Measurements from ENCODE around the gene GNG5.
A peak's percentile ranks its signal among the peaks of the same experiment; 100 is the strongest.
"Not testable (repeated sequence)": the region's sequence is repeated elsewhere in the genome, so short reads cannot be mapped to it uniquely, and the experiment has no call there.

The GNG5 gene

DNA sequence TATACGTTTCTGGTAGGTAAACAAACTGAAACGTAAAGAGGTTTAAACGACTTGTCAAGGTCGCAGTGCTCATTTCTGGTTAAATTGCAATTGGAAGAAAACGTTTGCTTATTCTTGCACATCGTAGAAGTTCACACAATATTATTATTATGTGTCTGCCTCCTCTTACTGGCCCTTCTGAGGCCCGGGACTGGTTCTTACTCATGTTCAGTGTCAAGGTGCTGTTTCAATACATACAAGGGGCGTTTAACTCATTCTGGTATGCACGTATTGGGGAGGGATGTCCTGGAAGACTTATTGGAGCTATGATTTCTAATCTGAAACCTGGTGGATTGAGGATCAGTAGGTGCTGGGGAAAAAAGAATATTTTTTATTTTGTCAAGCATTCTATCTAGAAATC is 26.4 kb downstream of the GNG5 start:
- peaks cover 43% of the 10 kb centered on the region for H3K4me1 Mint-ChIP-seq
- H3K4me3 Mint-ChIP-seq: peak overlapping the region; percentile 94
- H3K9me3 Mint-ChIP-seq: no peaks in the 10 kb centered on the region
- DNase-seq (ENCODE audit: low spot score in 2 of 2): no peak
- peaks cover 35% of the 10 kb centered on the region for H3K36me3 Mint-ChIP-seq (ENCODE audit: insufficient read depth)
- peak overlapping the region; percentile 98 for H3K27ac Mint-ChIP-seq (ENCODE audit: low read depth)
- H3K27me3 Mint-ChIP-seq: peaks cover 26% of the 10 kb centered on the region
- ATAC-seq (replicated peaks; ENCODE audit: extremely low read depth, poor library complexity, severe bottlenecking): no peak

- H3K4me3 Mint-ChIP-seq: peak within 1 kb of the TSS; percentile 94
- peak; percentile 94 for ATAC-seq (replicated peaks; ENCODE audit: extremely low read depth, poor library complexity, severe bottlenecking)
- peaks cover 26% of the 10 kb centered on the region for H3K36me3 Mint-ChIP-seq (ENCODE audit: insufficient read depth)
- peaks cover 43% of the 10 kb centered on the region for H3K4me1 Mint-ChIP-seq
- peaks cover 34% of the 10 kb centered on the region for H3K27me3 Mint-ChIP-seq
- H3K27ac Mint-ChIP-seq (ENCODE audit: low read depth): peak within 1 kb of the TSS; percentile 98
- peak; percentile 68 to 69 for DNase-seq (ENCODE audit: low spot score in 2 of 2)
- no peaks in the 10 kb centered on the region for H3K9me3 Mint-ChIP-seq
Measured at GRCh38 chr1:84478876-84479868, 27.2 kb downstream of the GNG5 start, which contains the start of gene RPF1. RPF1 (plus strand) TSS chr1:84479266; CDS start chr1:84479282, 16 bp downstream.

- H3K9me3 Mint-ChIP-seq: no peaks in the 10 kb centered on the region
- ATAC-seq (replicated peaks; ENCODE audit: extremely low read depth, poor library complexity, severe bottlenecking): no peak
- H3K36me3 Mint-ChIP-seq (ENCODE audit: insufficient read depth): peaks cover 14% of the 10 kb centered on the region
- peaks cover 20% of the 10 kb centered on the region for H3K4me1 Mint-ChIP-seq
- DNase-seq (ENCODE audit: low spot score in 2 of 2): no peak
- no peak overlapping the region for H3K4me3 Mint-ChIP-seq
- H3K27ac Mint-ChIP-seq (ENCODE audit: low read depth): no peak overlapping the region
- peaks cover 63% of the 10 kb centered on the region for H3K27me3 Mint-ChIP-seq
Measured at GRCh38 chr1:84476225-84476624, 30.2 kb downstream of the GNG5 start.

DNA sequence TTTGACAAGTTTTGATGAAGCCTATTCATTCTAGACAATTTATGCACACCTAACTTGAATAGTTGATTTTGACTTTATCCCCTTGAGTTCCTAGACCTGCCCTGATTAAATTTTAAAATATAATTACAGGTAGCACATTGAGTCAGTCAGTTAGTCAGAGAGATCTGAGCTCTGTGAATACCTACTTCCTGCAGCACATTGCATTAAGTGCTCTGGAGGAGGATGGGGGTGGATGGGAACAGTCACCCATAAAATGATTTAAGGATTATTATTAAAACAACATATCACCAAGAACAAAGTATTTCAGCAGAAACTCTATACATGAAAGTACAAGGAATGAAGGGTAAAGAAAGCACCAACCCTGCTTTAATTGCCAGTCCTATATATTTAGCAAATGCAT is 39.1 kb downstream of the GNG5 start:
- DNase-seq (ENCODE audit: low spot score in 2 of 2) (no peak), ATAC-seq (replicated peaks; ENCODE audit: extremely low read depth, poor library complexity, severe bottlenecking) (no peak)
- peaks cover 80% of the 10 kb centered on the region for H3K27me3 Mint-ChIP-seq
- H3K27ac Mint-ChIP-seq (ENCODE audit: low read depth): no peak overlapping the region
- H3K4me3 Mint-ChIP-seq: no peak overlapping the region
- no peaks in the 10 kb centered on the region for H3K9me3 Mint-ChIP-seq
- H3K4me1 Mint-ChIP-seq: no peaks in the 10 kb centered on the region
- peaks cover 2% of the 10 kb centered on the region for H3K36me3 Mint-ChIP-seq (ENCODE audit: insufficient read depth)

DNA sequence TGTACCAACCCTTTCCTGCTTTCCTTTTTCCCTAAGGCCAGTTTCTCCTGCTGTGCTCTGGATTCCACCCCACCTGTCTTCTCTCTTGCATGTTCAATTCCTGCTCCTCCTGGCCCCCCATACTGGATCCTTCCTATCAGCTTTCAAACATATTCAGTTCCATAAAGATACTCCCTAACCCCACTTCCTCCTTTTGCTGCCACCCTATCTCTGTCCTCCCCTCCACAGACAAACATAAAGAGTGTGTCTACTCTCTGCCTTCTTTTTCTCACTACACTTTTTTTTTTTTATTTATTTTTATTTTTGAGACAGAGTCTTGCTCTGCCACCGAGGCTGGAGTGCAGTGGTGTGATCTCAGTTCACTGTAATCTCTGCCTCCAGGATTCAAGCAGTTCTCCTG is 44.3 kb downstream of the GNG5 start:
- no peak overlapping the region for H3K4me3 Mint-ChIP-seq
- H3K27ac Mint-ChIP-seq (ENCODE audit: low read depth): no peak overlapping the region
- H3K4me1 Mint-ChIP-seq: no peaks in the 10 kb centered on the region
- H3K9me3 Mint-ChIP-seq: no peaks in the 10 kb centered on the region
- ATAC-seq (replicated peaks; ENCODE audit: extremely low read depth, poor library complexity, severe bottlenecking) (no peak), DNase-seq (ENCODE audit: low spot score in 2 of 2) (no peak)
- H3K36me3 Mint-ChIP-seq (ENCODE audit: insufficient read depth): peaks cover 2% of the 10 kb centered on the region
- H3K27me3 Mint-ChIP-seq: peaks cover 47% of the 10 kb centered on the region

DNA sequence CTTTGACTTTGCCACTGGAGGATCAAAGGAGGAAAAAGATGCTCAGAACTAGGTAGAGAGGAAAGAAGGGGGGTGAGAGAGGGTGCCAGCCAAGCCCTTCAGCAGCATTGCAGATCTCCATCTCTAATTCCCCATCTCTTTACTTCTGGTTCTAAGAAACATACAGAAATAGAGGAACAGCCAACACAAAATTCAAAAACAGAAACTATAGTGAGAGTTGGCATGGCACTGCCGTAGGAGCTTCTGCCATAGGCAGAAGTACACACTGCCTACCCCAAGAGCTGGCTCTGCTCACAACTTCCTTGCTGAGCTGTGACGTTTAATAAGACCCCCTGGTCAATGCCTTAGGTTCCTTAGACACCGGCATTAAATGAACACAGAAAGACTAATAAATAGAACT is 53.9 kb downstream of the GNG5 start:
- Mint-ChIP-seq H3K4me1 (no peaks in the 10 kb centered on the region), H3K4me3 (no peak overlapping the region), H3K9me3 (no peaks in the 10 kb centered on the region), H3K27me3 (peaks cover 48% of the 10 kb centered on the region), H3K36me3 (ENCODE audit: insufficient read depth) (no peaks in the 10 kb centered on the region), H3K27ac (ENCODE audit: low read depth) (no peak overlapping the region)
- ATAC-seq (replicated peaks; ENCODE audit: extremely low read depth, poor library complexity, severe bottlenecking) (no peak), DNase-seq (ENCODE audit: low spot score in 2 of 2) (no peak)

DNA sequence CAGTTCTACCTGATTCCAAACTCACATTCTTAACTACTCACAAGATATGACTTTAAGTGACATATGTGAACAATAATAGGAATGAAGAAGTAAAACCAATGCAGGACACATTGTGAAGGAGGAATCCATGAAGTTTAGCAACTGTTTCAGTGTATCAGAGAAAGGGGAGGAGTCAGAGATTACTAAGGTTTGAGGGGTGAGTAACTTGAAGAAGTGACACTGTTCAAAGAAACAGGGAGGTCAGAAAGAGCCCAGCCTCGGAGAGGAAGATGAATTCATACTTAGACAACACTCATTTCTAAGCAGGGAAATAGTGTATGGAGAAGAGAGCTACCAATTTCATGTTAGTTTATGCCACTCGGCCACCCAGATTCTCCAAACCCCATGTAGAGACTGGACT is 55.5 kb downstream of the GNG5 start:
- Mint-ChIP-seq H3K9me3 (no peaks in the 10 kb centered on the region), H3K4me3 (no peak overlapping the region), H3K27me3 (peaks cover 48% of the 10 kb centered on the region), H3K36me3 (ENCODE audit: insufficient read depth) (no peaks in the 10 kb centered on the region), H3K4me1 (no peaks in the 10 kb centered on the region), H3K27ac (ENCODE audit: low read depth) (no peak overlapping the region)
- no peak for DNase-seq (ENCODE audit: low spot score in 2 of 2)
- ATAC-seq (replicated peaks; ENCODE audit: extremely low read depth, poor library complexity, severe bottlenecking): no peak

DNA sequence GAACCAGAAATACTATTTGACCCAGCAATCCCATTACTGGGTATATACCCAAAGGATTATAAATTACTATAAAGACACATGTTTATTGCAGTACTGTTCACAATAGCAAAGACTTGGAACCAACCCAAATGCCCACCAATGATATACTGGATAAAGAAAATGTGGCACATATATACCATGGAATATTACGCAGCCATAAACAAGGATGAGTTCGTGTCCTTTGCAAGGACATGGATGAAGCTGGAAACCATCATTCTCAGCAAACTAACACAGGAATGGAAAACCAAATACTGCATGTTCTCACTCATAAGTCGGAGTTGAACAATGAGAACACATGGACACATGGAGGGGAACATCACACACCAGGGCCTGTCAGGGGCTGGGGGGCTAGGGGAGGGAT is 57.7 kb downstream of the GNG5 start:
- peaks cover 52% of the 10 kb centered on the region for H3K27me3 Mint-ChIP-seq
- not testable (repeated sequence) for DNase-seq (ENCODE audit: low spot score in 2 of 2); H3K36me3 Mint-ChIP-seq (ENCODE audit: insufficient read depth); H3K27ac Mint-ChIP-seq (ENCODE audit: low read depth); H3K9me3 Mint-ChIP-seq; H3K4me1 Mint-ChIP-seq; H3K4me3 Mint-ChIP-seq; ATAC-seq (replicated peaks; ENCODE audit: extremely low read depth, poor library complexity, severe bottlenecking)

Measured in central memory CD8-positive, alpha-beta T cell (primary cell).